ENCODE results near the gene ANKMY1. TPM values are rescaled to one million over a fixed set of nuclear protein-coding genes. Genes with fewer than 3 reads are reported as not detected.

Gene ANKMY1
- total and polyA plus RNA-seq, 2 of the 13 experiments (the other 11 are each of a cell fraction or from before 2014, with no cell fraction given) = 11.7 to 18.8 TPM

- TF ChIP-seq DMTF1 (CRISPR knock-in tag; IDR thresholded peaks at IDR 0.05) = no peak
- peak; percentile 56 for TF ChIP-seq TEAD3 (CRISPR knock-in tag; optimal IDR thresholded peaks at IDR 0.05; ENCODE audit: borderline replicate concordance)
- TF ChIP-seq IKZF5 (CRISPR knock-in tag; IDR thresholded peaks at IDR 0.05) = peak; percentile 10
- peak; percentile 48; the same call in 1 of the 2 replicates for TF ChIP-seq GABPB1 (CRISPR knock-in tag; IDR thresholded peaks at IDR 0.05)
- TF ChIP-seq CAMTA2 (CRISPR knock-in tag; IDR thresholded peaks at IDR 0.05; ENCODE audit: borderline replicate concordance) = no peak
- peak; percentile 61; the same call in 1 of the 2 replicates for TF ChIP-seq ZNF275 (CRISPR knock-in tag; IDR thresholded peaks at IDR 0.05; ENCODE audit: borderline replicate concordance)
- 0 out of 2 replicates have a peak, but pooled peaks have one; percentile 72 for TF ChIP-seq ZKSCAN8 (CRISPR knock-in tag; IDR thresholded peaks at IDR 0.05; ENCODE audit: borderline replicate concordance)
- no peak for TF ChIP-seq ZNF432 (CRISPR knock-in tag; IDR thresholded peaks at IDR 0.05; ENCODE audit: borderline replicate concordance)
- peak; percentile 49 for TF ChIP-seq ZFY (CRISPR knock-in tag; IDR thresholded peaks at IDR 0.05)
- TF ChIP-seq THAP8 (CRISPR knock-in tag; IDR thresholded peaks at IDR 0.05; ENCODE audit: borderline replicate concordance) = no peak
- peak; percentile 7; the same call in 1 of the 2 replicates for TF ChIP-seq ZNF343 (CRISPR knock-in tag; IDR thresholded peaks at IDR 0.05)
- no peak for TF ChIP-seq HINFP (CRISPR knock-in tag; IDR thresholded peaks at IDR 0.05; ENCODE audit: low read depth)
- TF ChIP-seq ZNF292 (CRISPR knock-in tag; IDR thresholded peaks at IDR 0.05; ENCODE audit: borderline replicate concordance, low read depth) = peak; percentile 35; the same call in 1 of the 2 replicates
- no peak for TF ChIP-seq HNF1A (IDR thresholded peaks at IDR 0.05; ENCODE audit: low read depth)
- TF ChIP-seq HNF1A (CRISPR knock-in tag; IDR thresholded peaks at IDR 0.05; ENCODE audit: borderline replicate concordance) = no peak
Measured at GRCh38 chr2:240566203-240567136, 8.7 kb upstream of the ANKMY1 start (continued).

Measured in HepG2 (cell line).